NK-92 (cell line): ENCODE measurements around the gene VSIG10L.

Experiments used
- DNase-seq: peaks from one replicate; lab custom pipeline; 2025; ENCODE audit not compliant: unreplicated experiment; lab: John Stamatoyannopoulos, UW

VSIG10L gene

GRCh38 chr19:51365965-51366388 lies 24.0 kb upstream of the VSIG10L start, which contains the start of gene ETFB:
Gene ETFB, minus strand, starts transcription at chr19:51366388. Its CDS starts 62 bp downstream, at chr19:51366326.
- DNase-seq = no peak

DNA sequence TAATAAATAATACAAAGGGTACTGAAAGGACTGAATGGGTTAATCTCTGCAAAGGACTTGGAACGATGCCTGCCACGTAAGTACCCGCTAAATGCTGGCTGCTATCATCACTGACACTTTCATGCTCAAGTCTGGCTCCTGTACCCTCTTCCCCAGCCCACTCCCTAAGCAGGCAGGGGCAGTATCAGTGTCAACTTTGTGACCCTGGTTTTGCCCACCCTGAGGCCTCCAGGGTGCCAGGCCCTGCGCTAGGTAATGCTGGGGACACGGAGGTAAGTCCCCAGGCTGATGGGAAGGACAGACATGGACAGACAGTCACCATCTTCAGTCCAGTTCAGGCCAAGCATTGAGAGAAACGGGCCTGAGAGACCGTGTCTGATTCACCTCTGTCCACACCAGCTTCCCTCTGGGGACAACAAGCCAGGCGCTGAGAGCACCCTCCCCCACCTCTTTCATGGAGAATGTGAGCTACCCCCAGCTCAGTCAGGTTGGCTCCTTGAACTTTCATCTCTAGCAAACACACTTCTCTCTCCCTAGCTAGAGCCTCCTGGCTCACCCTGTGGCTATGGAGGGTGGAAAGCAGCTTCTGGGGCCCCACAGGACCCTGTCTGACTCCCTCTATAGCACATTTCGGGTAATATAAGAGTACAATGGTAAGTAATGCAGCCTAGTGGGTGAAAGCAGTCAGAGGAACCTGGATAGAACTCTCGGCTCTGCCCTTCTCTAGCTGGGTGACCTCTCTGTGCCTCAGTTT lies 23.4 kb upstream of the VSIG10L start:
- DNase-seq = no peak

GRCh38 chr19:51364200-51365106 lies 22.5 kb upstream of the VSIG10L start:
- no peak for DNase-seq

DNA sequence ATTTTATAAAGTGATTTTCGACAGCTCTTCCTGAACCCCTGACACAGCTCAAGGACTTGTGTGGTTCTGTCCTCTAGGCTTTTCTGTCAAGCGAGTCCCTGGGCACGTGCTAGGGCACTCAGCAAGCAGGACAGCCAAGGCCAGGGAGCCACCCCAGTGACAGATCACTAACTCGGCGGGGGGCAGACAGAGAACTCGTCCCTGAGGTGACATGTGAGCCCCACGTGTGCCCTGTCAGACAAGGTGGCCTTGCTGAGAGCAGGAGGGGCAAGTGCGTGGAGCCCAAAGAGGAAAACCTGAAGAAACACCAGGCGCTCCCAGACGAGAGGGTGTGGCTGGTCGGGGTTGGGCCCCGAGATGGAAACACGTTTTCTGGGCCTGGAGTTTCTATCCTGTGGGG lies 19.3 kb upstream of the VSIG10L start:
- DNase-seq = no peak

DNA sequence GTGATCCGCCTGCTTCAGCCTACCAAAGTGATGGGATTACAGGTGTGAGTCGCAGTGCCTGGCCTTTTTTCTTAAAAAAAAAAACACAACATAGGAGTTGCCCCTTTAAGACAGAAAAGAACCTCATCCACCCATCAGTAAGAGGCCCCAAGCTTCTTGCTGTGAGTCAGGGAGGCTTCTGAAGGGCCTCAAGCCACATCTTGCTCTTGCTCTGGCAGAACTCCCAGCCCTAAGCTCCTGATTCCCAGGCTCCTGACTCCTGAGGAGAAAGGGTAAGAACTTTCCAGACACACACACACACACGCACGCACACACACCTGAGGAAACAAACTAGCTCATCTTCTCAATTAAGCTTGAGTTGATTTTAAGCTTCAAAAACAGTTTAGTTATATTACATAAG lies 17.4 kb upstream of the VSIG10L start:
- DNase-seq = no peak

GRCh38 chr19:51357952-51358351 lies 16.0 kb upstream of the VSIG10L start:
- DNase-seq = no peak

DNA sequence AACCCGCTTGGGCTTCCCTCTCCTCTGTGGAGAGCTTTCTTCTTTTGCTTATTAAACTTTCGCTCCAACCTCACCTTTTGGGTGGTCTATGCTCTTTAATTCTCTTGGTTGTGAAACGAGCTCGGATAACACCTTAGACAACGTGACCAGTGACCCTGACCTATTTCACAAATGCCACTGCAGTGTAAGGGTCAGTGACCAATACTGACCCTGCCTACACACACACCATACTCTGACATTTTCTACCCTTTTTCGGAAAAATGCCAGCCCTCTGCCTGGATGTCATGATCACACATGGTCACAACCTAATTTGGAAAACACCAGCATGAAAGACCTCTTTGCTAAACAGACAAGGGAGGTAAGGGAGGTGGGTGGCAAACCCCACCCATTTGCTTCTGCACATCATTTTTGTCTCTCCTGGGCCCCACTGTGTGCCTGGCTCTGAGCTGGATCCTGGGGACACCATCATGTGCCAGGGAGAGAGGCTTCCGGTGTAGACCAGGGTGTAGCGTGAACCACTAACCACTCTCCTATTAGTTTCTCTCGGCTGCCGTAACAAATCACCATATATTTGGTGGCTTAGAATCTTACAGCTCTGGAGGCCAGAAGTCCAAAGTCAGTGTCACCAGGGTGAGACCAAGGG lies 14.3 kb upstream of the VSIG10L start:
- DNase-seq = no peak

- DNase-seq = no peak
These were observed 12.8 kb upstream of the VSIG10L start for GRCh38 chr19:51354742-51355148.

- DNase-seq = no peak
These were observed 12.3 kb upstream of the VSIG10L start for GRCh38 chr19:51354103-51354741.

- no peak for DNase-seq
These were observed 10.9 kb upstream of the VSIG10L start for GRCh38 chr19:51352783-51353360.

DNA sequence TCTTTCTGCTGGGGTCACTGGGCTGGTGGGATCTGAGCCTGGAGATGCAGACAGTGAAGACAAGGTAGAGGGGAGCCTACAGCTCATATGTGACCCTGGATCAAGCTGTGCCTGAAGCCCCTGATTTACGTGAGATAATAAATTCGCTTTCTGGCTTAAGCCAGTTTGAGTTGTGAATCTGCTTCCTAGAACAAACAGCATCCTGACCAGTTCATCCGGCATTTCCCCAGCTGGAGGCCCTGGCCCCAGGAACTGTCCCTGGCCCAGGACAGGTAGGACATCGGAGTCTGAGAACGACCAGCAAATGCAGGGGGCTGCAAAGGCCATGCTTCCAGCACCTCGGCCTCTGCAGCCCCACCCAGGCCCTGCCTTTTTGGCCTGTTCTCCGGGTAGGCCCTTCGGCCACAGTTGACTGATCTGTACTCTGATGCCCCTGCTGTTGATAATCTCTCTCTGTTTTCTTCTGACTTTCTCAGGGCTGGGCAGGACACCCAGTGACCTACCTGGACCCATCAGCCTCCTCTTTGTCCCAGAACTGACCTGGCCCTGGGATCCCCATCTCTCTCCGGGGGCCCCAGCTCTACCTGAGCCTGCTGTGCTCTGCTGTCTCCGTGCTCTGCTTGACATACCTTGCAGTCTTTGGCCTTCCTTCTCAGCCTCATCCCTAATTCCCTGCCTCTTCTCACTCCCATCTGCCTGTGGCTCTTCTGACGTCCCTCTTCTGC lies 9.5 kb upstream of the VSIG10L start:
- no peak for DNase-seq

DNA sequence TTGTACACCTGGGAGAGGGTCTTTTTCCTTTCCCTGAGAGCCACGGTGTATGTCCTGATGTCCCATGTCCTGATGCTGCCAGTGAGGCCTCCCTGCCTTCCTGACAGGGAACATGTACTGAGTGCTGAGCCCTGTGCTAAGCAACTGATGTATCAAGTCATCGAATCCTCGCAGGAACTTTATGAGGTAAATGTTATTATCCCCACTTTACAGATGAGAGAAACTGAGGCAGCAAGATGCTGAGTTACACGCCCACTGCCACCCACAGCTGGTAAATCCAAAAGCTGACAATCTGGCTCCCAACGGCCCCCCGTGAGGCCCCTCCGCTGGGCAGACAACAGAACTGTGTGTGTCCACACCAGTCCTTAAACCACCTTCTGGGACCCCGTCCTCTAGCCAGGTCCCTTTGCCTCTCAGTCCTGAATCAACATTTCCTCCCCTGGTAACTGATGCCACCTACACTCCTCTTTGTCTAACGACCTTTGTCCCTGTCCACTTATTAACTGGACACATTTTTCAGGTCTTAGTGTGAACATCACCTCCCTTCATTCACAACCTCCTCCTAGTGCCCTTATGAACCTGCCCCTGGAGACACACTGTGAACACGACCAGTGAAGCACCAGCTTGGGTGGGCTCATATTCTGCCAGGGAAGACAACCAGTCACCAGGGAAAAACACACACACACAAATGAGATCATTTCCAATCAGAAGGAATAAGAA lies 5.4 kb upstream of the VSIG10L start:
- DNase-seq = no peak

DNA sequence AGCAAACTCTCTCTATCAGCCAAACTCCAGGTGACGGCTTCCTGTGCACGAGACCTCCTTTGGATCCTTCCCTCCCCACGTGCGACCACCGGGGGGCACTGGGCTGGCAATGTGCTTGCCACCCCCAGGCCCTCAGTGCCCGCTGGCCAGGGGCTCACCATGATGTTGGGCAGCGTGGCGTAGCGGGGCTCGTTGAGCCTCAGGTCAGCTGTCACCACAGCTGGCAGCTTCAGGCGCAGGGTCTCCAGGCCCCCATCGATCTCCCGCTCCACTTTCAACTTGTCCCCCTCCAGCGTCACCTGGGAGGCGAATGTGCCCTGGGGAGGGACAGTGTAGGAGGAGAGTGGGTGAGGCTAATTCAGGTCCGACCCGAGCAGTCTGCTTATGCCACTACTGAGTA lies 4.8 kb upstream of the VSIG10L start:
- DNase-seq = no peak

- DNase-seq = no peak
These were observed 3.2 kb upstream of the VSIG10L start for GRCh38 chr19:51345076-51345620.

GRCh38 chr19:51342631-51343569 lies 961 bp upstream of the VSIG10L start:
- no peak for DNase-seq

DNA sequence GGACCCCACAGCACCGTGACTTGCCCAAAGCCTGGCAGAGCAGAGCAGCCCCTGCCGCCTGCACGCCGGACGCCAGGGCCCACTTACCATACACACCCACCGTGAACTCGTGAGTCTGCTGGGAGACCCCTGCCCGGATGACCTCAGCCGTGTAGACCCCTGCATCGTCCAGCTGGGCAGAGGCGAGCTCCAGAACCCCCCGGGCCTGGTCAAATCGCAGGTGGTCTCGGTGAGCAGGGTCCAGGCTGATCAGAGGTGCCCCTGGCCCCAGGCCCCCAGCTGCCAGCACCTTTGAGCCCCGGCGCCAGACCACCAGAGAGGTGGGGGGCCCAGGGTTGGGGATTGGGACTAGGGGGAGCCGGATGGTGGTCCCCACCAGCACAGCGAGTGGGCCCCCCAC lies 873 bp downstream of the VSIG10L start:
- no peak for DNase-seq

GRCh38 chr19:51339687-51340656 lies 2.0 kb downstream of the VSIG10L start:
- DNase-seq = no peak
